Activated T-helper 1 cell treated with anti-CD3 and anti-CD28 coated beads, Interleukin-12 subunit alpha, Interleukin-12 subunit beta, Interleukin-2, Interleukin-4 antibody, amounts not matched to agents 30 ng/mL and 10 ng/mL and 1 ng/mL, durations not matched to agents 14 hours and 24 hours and 36 hours (primary cell): ENCODE measurements around the gene MYH9. TPM values are rescaled to one million over a fixed set of nuclear protein-coding genes. Genes with fewer than 3 reads are reported as not detected.

ENCODE experiments used
- total RNA-seq: library from RNA; stranded (reverse); gene quantifications from 2 replicates; pipeline ENCODE4 v1.2.3, GENCODE V29; 2022

Gene MYH9
- total RNA-seq, 1 donor from 2014 or later = 618 TPM

Other genes with a start within 250 kb of the MYH9 start
- 52.4 and 53.5 TPM in 2 replicates for gene APOL3, start 227.2 kb downstream of the MYH9 start, total RNA-seq
- gene APOL4, start 186.2 kb downstream of the MYH9 start, total RNA-seq = 0.18 TPM in 1 of 2 replicates, not detected in the other
- 54.4 and 62.2 TPM in 2 replicates for gene APOL2, start 148.4 kb downstream of the MYH9 start, total RNA-seq
- gene APOL1, start 134.8 kb downstream of the MYH9 start, total RNA-seq = 36.7 and 37.1 TPM in 2 replicates
- 95.2 and 95.3 TPM in 2 replicates for gene TXN2, start 93.7 kb upstream of the MYH9 start, total RNA-seq
- gene FOXRED2, start 119.1 kb upstream of the MYH9 start, total RNA-seq = 22.3 and 25.0 TPM in 2 replicates
- 322 and 323 TPM in 2 replicates for gene EIF3D, start 141.2 kb upstream of the MYH9 start, total RNA-seq